ENCODE results near the gene TFAP2C. TPM values are rescaled to one million over a fixed set of nuclear protein-coding genes. Genes with fewer than 3 reads are reported as not detected.

TFAP2C gene
- 278 and 294 TPM in 2 replicates for polyA plus RNA-seq (2013)

DNA sequence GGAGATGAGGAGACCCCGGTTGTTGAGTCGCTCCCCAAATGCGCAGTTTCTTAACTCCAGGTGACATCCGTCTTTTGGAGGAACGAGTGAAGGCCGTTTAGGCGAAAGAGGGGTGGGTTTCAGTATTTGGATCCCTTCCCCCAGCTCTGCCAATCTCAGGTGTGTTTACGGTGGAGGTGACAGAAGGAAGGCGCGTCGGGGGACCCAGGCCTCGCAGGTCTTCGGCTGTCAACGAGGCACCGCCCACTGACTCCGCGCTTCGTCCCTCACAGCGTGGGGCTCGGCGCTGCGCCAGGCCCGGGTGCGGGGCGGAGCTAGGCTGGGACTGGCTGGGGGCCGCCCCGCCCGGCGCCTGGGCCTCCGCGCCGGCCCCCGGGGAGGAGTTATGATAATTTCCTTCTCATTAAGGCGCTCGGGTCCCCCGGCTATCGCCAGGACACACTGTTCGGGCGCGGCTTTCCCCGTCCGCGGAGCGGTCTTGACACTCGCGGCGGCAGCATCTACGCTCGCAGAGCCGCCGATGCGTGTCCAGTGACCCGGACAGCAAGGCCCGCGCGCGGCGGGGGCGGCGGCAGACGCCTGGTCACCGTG is at the start of gene TFAP2C:
TFAP2C (plus strand) TSS at position 434 of the 591 bp plus-strand sequence. CDS start 239 bp downstream, outside the sequence.
- peak within 1 kb of the TSS; percentile 75 for H2AK5ac ChIP-seq (ENCODE audit: low read length)
- peak within 1 kb of the TSS; percentile 89 for H3K4me2 ChIP-seq (ENCODE audit: low read length)
- H3K4ac ChIP-seq (ENCODE audit: low read depth, low read length) = peak within 1 kb of the TSS; percentile 94
- peak within 1 kb of the TSS; percentile 88 for H4K12ac ChIP-seq (ENCODE audit: low read depth, low read length)
- peaks cover 34 to 42% of the 10 kb centered on the region in 2 experiments for H3K4me1 ChIP-seq (ENCODE audit: control insufficient read depth in 1 of 2, insufficient read depth in 2 of 2, low read length in 2 of 2)
- peaks cover 5% of the 10 kb centered on the region for H3K27me3 ChIP-seq (ENCODE audit: insufficient read depth, low read length)
- H3K9me3 ChIP-seq (ENCODE audit: insufficient read depth, low read depth, low read length) = no peaks in the 10 kb centered on the region
- H3K36me3 ChIP-seq (ENCODE audit: control insufficient read depth in 1 of 2, insufficient read depth in 2 of 2, low read length in 2 of 2) = peaks cover 11 to 12% of the 10 kb centered on the region in 2 experiments
- peak within 1 kb of the TSS; percentile 86 for H3K4me3 ChIP-seq (ENCODE audit: low read depth, low read length)
- H3K79me1 ChIP-seq (ENCODE audit: low read length) = peaks cover 43% of the 10 kb centered on the region
- H3K18ac ChIP-seq (ENCODE audit: low read length) = peak within 1 kb of the TSS; percentile 94
- no peak within 1 kb of the TSS for H3K23ac ChIP-seq (ENCODE audit: low read length)
- peak within 1 kb of the TSS; percentile 70 for H3K27ac ChIP-seq (ENCODE audit: low read depth, low read length)
- H2BK120ac ChIP-seq (ENCODE audit: insufficient read depth, low read length, poor library complexity) = peak within 1 kb of the TSS; percentile 91
- peak within 1 kb of the TSS; percentile 82 for H3K9ac ChIP-seq (ENCODE audit: low read length)
- no CpG with 5 or more reads among the region's 62 CpGs for WGBS (ENCODE audit: extremely low coverage, insufficient coverage, insufficient read length)
- H2BK12ac ChIP-seq (ENCODE audit: low read length) = peak within 1 kb of the TSS; percentile 81
- DNase-seq = peak; percentile 93 to 96
- peak within 1 kb of the TSS; percentile 73 for H2AFZ ChIP-seq (ENCODE audit: insufficient read depth, low read length, poor library complexity)
- peaks cover 25% of the 10 kb centered on the region for H3K79me2 ChIP-seq (ENCODE audit: control insufficient read depth, insufficient read depth, low read length, poor library complexity)
- H3K14ac ChIP-seq (ENCODE audit: low read length) = peak within 1 kb of the TSS; percentile 92
- H2BK5ac ChIP-seq (ENCODE audit: low read depth, low read length, poor library complexity) = peak within 1 kb of the TSS; percentile 92
- peak within 1 kb of the TSS; percentile 93 for H4K91ac ChIP-seq (ENCODE audit: low read depth, low read length)
- H4K8ac ChIP-seq (ENCODE audit: low read depth, low read length) = peak within 1 kb of the TSS; percentile 81

DNA sequence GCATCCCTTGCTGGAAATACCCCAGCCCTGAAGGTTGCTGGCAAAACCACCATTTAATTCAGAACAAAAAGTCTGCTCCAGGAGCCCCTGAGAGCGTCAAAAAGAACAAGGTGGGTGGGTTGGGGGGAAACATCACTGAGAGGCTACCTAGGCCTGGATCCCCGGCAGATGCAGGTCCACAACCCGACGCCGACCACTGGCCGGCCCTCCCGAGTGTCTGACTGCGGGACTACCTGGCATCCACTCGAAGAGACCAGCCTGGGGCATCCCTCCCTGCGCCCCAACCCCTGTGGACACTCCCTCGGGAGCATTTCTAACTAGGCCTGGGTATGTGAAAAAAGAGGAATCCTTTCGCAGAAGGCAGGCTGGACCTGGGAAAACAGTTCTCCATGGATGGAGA is 48.9 kb upstream of the TFAP2C start:
- no peaks in the 10 kb centered on the region for H3K27me3 ChIP-seq (ENCODE audit: insufficient read depth, low read length)
- no peak for DNase-seq
- peak overlapping the region; percentile 68 for H3K18ac ChIP-seq (ENCODE audit: low read length)
- H2AK5ac ChIP-seq (ENCODE audit: low read length) = peak overlapping the region; percentile 88
- H3K9ac ChIP-seq (ENCODE audit: low read length) = no peak overlapping the region
- no peak overlapping the region for H3K23ac ChIP-seq (ENCODE audit: low read length)
- H3K4me1 ChIP-seq (ENCODE audit: control insufficient read depth in 1 of 2, insufficient read depth in 2 of 2, low read length in 2 of 2) = peaks cover 8 to 11% of the 10 kb centered on the region in 2 experiments
- H2BK12ac ChIP-seq (ENCODE audit: low read length) = peak overlapping the region; percentile 87
- WGBS (ENCODE audit: extremely low coverage, insufficient coverage, insufficient read length) = no CpG with 5 or more reads among the region's 12 CpGs
- peak overlapping the region; percentile 33 for H3K4ac ChIP-seq (ENCODE audit: low read depth, low read length)
- H3K9me3 ChIP-seq (ENCODE audit: insufficient read depth, low read depth, low read length) = no peaks in the 10 kb centered on the region
- H4K12ac ChIP-seq (ENCODE audit: low read depth, low read length) = no peak overlapping the region
- H3K27ac ChIP-seq (ENCODE audit: low read depth, low read length) = no peak overlapping the region
- H2BK120ac ChIP-seq (ENCODE audit: insufficient read depth, low read length, poor library complexity) = peak overlapping the region; percentile 78
- H3K4me3 ChIP-seq (ENCODE audit: low read depth, low read length) = no peak overlapping the region
- H2BK5ac ChIP-seq (ENCODE audit: low read depth, low read length, poor library complexity) = peak overlapping the region; percentile 27
- no peaks in the 10 kb centered on the region for H3K36me3 ChIP-seq (ENCODE audit: control insufficient read depth in 1 of 2, insufficient read depth in 2 of 2, low read length in 2 of 2)
- H3K79me1 ChIP-seq (ENCODE audit: low read length) = peaks cover 6% of the 10 kb centered on the region
- no peak overlapping the region for H3K4me2 ChIP-seq (ENCODE audit: low read length)
- H2AFZ ChIP-seq (ENCODE audit: insufficient read depth, low read length, poor library complexity) = no peak overlapping the region
- peak overlapping the region; percentile 44 for H3K14ac ChIP-seq (ENCODE audit: low read length)
- peak overlapping the region; percentile 63 for H4K8ac ChIP-seq (ENCODE audit: low read depth, low read length)
- peaks cover 2% of the 10 kb centered on the region for H3K79me2 ChIP-seq (ENCODE audit: control insufficient read depth, insufficient read depth, low read length, poor library complexity)
- peak overlapping the region; percentile 81 for H4K91ac ChIP-seq (ENCODE audit: low read depth, low read length)

DNA sequence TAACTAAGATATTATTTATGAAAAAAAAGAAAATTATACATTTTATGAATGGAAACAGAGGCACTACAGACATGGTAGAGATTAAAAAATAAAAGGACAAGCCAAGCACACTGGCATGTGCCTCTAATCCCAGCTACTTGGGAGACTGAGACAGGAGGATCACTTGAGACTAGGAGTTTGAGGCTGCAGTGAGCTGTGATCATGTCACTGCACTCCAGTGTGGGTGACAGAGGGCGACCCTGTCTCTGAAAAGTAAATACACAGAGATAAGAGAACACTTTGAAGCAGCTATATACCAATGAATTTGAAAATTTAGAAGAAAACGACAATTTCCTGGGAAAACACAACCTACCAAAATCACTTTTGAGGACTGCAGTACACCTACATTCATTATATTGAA is 47.4 kb upstream of the TFAP2C start:
- Histone ChIP-seq H2AK5ac (ENCODE audit: low read length) (no peak overlapping the region), H4K91ac (ENCODE audit: low read depth, low read length) (no peak overlapping the region), H3K4me2 (ENCODE audit: low read length) (no peak overlapping the region), H3K23ac (ENCODE audit: low read length) (no peak overlapping the region), H2AFZ (ENCODE audit: insufficient read depth, low read length, poor library complexity) (no peak overlapping the region), H3K18ac (ENCODE audit: low read length) (no peak overlapping the region), H3K36me3 (ENCODE audit: control insufficient read depth in 1 of 2, insufficient read depth in 2 of 2, low read length in 2 of 2) (no peaks in the 10 kb centered on the region), H2BK5ac (ENCODE audit: low read depth, low read length, poor library complexity) (no peak overlapping the region), H2BK120ac (ENCODE audit: insufficient read depth, low read length, poor library complexity) (no peak overlapping the region), H3K14ac (ENCODE audit: low read length) (no peak overlapping the region), H3K79me2 (ENCODE audit: control insufficient read depth, insufficient read depth, low read length, poor library complexity) (peaks cover 2% of the 10 kb centered on the region), H3K9me3 (ENCODE audit: insufficient read depth, low read depth, low read length) (no peaks in the 10 kb centered on the region), H3K27ac (ENCODE audit: low read depth, low read length) (no peak overlapping the region), H3K4ac (ENCODE audit: low read depth, low read length) (no peak overlapping the region), H3K4me3 (ENCODE audit: low read depth, low read length) (no peak overlapping the region), H3K4me1 (ENCODE audit: control insufficient read depth in 1 of 2, insufficient read depth in 2 of 2, low read length in 2 of 2) (peaks cover 8 to 11% of the 10 kb centered on the region in 2 experiments), H4K8ac (ENCODE audit: low read depth, low read length) (no peak overlapping the region), H3K9ac (ENCODE audit: low read length) (no peak overlapping the region), H3K79me1 (ENCODE audit: low read length) (peaks cover 9% of the 10 kb centered on the region), H2BK12ac (ENCODE audit: low read length) (peak overlapping the region; percentile 55), H3K27me3 (ENCODE audit: insufficient read depth, low read length) (no peaks in the 10 kb centered on the region), H4K12ac (ENCODE audit: low read depth, low read length) (no peak overlapping the region)
- no peak for DNase-seq
- no CpG with 5 or more reads among the region's 2 CpGs for WGBS (ENCODE audit: extremely low coverage, insufficient coverage, insufficient read length)

DNA sequence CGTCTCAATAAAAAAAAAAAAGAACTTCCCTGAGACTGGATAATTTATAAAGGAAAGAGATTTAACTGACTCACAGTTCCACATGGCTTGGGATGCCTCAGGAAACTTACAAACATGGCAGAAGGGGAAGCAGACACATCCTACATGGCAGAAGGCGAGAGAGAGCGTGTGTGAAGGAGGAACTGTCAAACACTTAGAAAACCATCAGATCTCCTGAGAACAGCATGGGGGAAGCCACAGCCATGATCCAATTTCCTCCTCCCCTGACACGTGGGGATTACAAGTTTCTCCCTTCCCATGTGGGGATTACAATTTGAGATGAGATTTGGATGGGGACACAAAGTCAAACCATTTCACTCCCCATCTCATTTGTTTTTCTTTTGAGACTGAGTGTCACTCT is 46.6 kb upstream of the TFAP2C start:
- H3K9ac ChIP-seq (ENCODE audit: low read length) = no peak overlapping the region
- no peak overlapping the region for H2AK5ac ChIP-seq (ENCODE audit: low read length)
- H3K27ac ChIP-seq (ENCODE audit: low read depth, low read length) = no peak overlapping the region
- no peaks in the 10 kb centered on the region for H3K36me3 ChIP-seq (ENCODE audit: control insufficient read depth in 1 of 2, insufficient read depth in 2 of 2, low read length in 2 of 2)
- DNase-seq = no peak
- no peak overlapping the region for H3K23ac ChIP-seq (ENCODE audit: low read length)
- H4K8ac ChIP-seq (ENCODE audit: low read depth, low read length) = no peak overlapping the region
- no peak overlapping the region for H2BK5ac ChIP-seq (ENCODE audit: low read depth, low read length, poor library complexity)
- no CpG with 5 or more reads among the region's 4 CpGs for WGBS (ENCODE audit: extremely low coverage, insufficient coverage, insufficient read length)
- H3K4me1 ChIP-seq (ENCODE audit: control insufficient read depth in 1 of 2, insufficient read depth in 2 of 2, low read length in 2 of 2) = peaks cover 8 to 13% of the 10 kb centered on the region in 2 experiments
- H2BK12ac ChIP-seq (ENCODE audit: low read length) = no peak overlapping the region
- no peak overlapping the region for H2AFZ ChIP-seq (ENCODE audit: insufficient read depth, low read length, poor library complexity)
- H2BK120ac ChIP-seq (ENCODE audit: insufficient read depth, low read length, poor library complexity) = no peak overlapping the region
- H4K12ac ChIP-seq (ENCODE audit: low read depth, low read length) = no peak overlapping the region
- no peaks in the 10 kb centered on the region for H3K9me3 ChIP-seq (ENCODE audit: insufficient read depth, low read depth, low read length)
- no peak overlapping the region for H3K14ac ChIP-seq (ENCODE audit: low read length)
- H3K4me3 ChIP-seq (ENCODE audit: low read depth, low read length) = no peak overlapping the region
- no peaks in the 10 kb centered on the region for H3K27me3 ChIP-seq (ENCODE audit: insufficient read depth, low read length)
- H3K4ac ChIP-seq (ENCODE audit: low read depth, low read length) = no peak overlapping the region
- peaks cover 9% of the 10 kb centered on the region for H3K79me1 ChIP-seq (ENCODE audit: low read length)
- peaks cover 2% of the 10 kb centered on the region for H3K79me2 ChIP-seq (ENCODE audit: control insufficient read depth, insufficient read depth, low read length, poor library complexity)
- H3K4me2 ChIP-seq (ENCODE audit: low read length) = no peak overlapping the region
- no peak overlapping the region for H3K18ac ChIP-seq (ENCODE audit: low read length)
- no peak overlapping the region for H4K91ac ChIP-seq (ENCODE audit: low read depth, low read length)
